Measurements from ENCODE around the gene SRSF4. TPM values are rescaled to one million over a fixed set of nuclear protein-coding genes. Genes with fewer than 3 reads are reported as not detected.

The SRSF4 gene
- total RNA-seq = 32.8 and 34.3 TPM in 2 replicates

GRCh38 chr1:29181413-29182225 is at the start of gene SRSF4:
Gene SRSF4 (minus strand): TSS chr1:29181900. CDS start chr1:29181752, 148 bp downstream.

DNA sequence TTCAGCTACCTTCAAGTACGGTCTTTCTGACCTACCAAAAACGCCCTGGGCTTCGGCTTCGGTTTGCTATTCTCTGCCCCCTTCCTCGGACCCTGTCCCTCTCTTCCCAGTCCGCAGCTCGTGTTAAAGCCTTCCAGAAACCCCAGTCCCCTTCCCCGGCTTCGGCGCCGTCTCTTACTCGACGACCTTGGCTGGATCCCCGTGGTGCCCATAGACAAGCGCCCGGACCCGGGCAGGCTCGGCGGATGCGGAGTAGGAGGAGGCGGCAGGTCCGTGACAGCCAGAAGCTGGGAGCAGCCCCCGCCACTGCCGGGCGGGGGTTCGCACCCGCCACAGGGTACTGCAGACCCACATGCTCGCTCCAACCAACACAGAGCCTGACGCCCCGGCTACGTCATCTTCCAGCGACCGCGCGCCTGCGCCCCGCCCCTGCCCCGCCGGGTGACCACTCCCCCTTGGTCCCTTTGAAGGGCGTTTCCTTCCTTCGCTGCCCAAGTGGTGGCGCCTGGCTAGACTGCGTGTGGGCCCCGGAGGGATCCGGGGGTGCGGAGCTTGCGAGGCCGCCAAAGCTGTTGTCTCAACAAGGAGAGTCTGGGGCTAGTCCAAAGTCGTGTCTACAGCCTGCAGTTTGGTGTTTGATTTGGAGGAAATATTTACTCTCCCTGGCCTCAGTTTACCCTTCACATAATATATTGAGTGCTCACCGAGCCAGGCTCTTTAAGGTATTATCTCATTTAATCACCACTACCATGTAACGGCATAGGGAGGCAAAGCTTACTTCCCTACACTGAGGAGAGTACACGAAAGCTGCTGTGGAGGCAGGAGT is 49.1 kb upstream of the SRSF4 start, which contains the start of gene MECR:
TSS of gene MECR (minus strand) at position 382 of the 826 bp plus-strand sequence. CDS start at position 354, 28 bp downstream.

GRCh38 chr1:29123887-29124365 is 57.8 kb downstream of the SRSF4 start, which contains the start of gene TMEM200B:
Gene TMEM200B (minus strand): TSS chr1:29123903. CDS start chr1:29121828, 2,075 bp downstream.

Other genes with a start within 250 kb of the SRSF4 start
- 4.3 and 12.2 TPM in 2 replicates for gene TMEM200B, start 58.0 kb downstream of the SRSF4 start, total RNA-seq
- gene MECR, start 49.0 kb upstream of the SRSF4 start, total RNA-seq = 14.4 and 21.3 TPM in 2 replicates
- 6.4 and 32.7 TPM in 2 replicates for gene PTPRU, start 54.6 kb upstream of the SRSF4 start, total RNA-seq